Measurements from ENCODE around the gene GPR152.

The GPR152 gene

GRCh38 chr11:67463680-67464410 lies 11.3 kb upstream of the GPR152 start:
- DNase-seq: peak; percentile 39

GRCh38 chr11:67463186-67463585 lies 10.7 kb upstream of the GPR152 start:
- no peak for DNase-seq

- no peak for DNase-seq
Measured at GRCh38 chr11:67458266-67458665, 5.7 kb upstream of the GPR152 start.

- DNase-seq: no peak
Measured at GRCh38 chr11:67457453-67457852, 4.9 kb upstream of the GPR152 start.

- no peak for DNase-seq
Measured at GRCh38 chr11:67456068-67456705, 3.7 kb upstream of the GPR152 start.

GRCh38 chr11:67455054-67455453 lies 2.5 kb upstream of the GPR152 start, which contains the start of gene CABP4:
Gene CABP4 (plus strand): TSS chr11:67455354. CDS start chr11:67455424, 70 bp downstream.
- no peak for DNase-seq

- no peak for DNase-seq
Measured at GRCh38 chr11:67453816-67454732, 1.5 kb upstream of the GPR152 start.

- no peak for DNase-seq
Measured at GRCh38 chr11:67451658-67451976, 912 bp downstream of the GPR152 start.

GRCh38 chr11:67450796-67451657 lies 1.5 kb downstream of the GPR152 start:
- DNase-seq: no peak

GRCh38 chr11:67449116-67449844 lies 3.2 kb downstream of the GPR152 start:
- DNase-seq: no peak

GRCh38 chr11:67448220-67448609 lies 4.3 kb downstream of the GPR152 start:
- DNase-seq: no peak

GRCh38 chr11:67445515-67445914 lies 7.0 kb downstream of the GPR152 start:
- DNase-seq: no peak

GRCh38 chr11:67442504-67443404 lies 9.8 kb downstream of the GPR152 start:
- DNase-seq: no peak

GRCh38 chr11:67441731-67442351 lies 10.7 kb downstream of the GPR152 start:
- DNase-seq: no peak

- DNase-seq: no peak
Measured at GRCh38 chr11:67441098-67441563, 11.4 kb downstream of the GPR152 start.

- DNase-seq: no peak
Measured at GRCh38 chr11:67440229-67441097, 12.1 kb downstream of the GPR152 start.

- DNase-seq: peak; percentile 75
Measured at GRCh38 chr11:67439321-67440228, 13.0 kb downstream of the GPR152 start.
